Measurements from ENCODE around the gene NAV1.

- no peak for TF ChIP-seq EGR1 (IDR thresholded peaks at IDR 0.05; ENCODE audit: low read depth in 2 of 2)
- no peak for TF ChIP-seq CTCF (IDR thresholded peaks at IDR 0.05; ENCODE audit: low read depth, low read length, missing input control)
- TF ChIP-seq MAX (IDR thresholded peaks at IDR 0.05), result no peak
- TF ChIP-seq HNF4A (conservative IDR thresholded peaks at IDR 0.05), result no peak
- no peak for TF ChIP-seq ZBTB33 (IDR thresholded peaks at IDR 0.05)
- no peak for TF ChIP-seq YY1 (IDR thresholded peaks at IDR 0.05)
- TF ChIP-seq JUND (IDR thresholded peaks at IDR 0.05), result no peak
- TF ChIP-seq TAF1 (conservative IDR thresholded peaks at IDR 0.05), result no peak
These were observed 29.1 kb upstream of the NAV1 start for GRCh38 chr1:201509601-201510374.
